GM18505 (cell line): ENCODE measurements around the gene PVR.
"Not testable (repeated sequence)": the region's sequence is repeated elsewhere in the genome, so short reads cannot be mapped to it uniquely, and the experiment has no call there.

ENCODE experiments used
- ATAC-seq: cut with Tn5 transposase; IDR thresholded peaks from one replicate; pipeline ENCODE4 v1.9.1; 2021; ENCODE audit not compliant: unreplicated experiment
- POLR2A ChIP-seq: IDR thresholded peaks from 4 replicates; pipeline ENCODE4 v1.6.1; 2011; ENCODE audit warnings: borderline replicate concordance; ENCODE audit not compliant: insufficient read depth, insufficient read length; ENCODE audit errors: extremely low read depth

The PVR gene

DNA sequence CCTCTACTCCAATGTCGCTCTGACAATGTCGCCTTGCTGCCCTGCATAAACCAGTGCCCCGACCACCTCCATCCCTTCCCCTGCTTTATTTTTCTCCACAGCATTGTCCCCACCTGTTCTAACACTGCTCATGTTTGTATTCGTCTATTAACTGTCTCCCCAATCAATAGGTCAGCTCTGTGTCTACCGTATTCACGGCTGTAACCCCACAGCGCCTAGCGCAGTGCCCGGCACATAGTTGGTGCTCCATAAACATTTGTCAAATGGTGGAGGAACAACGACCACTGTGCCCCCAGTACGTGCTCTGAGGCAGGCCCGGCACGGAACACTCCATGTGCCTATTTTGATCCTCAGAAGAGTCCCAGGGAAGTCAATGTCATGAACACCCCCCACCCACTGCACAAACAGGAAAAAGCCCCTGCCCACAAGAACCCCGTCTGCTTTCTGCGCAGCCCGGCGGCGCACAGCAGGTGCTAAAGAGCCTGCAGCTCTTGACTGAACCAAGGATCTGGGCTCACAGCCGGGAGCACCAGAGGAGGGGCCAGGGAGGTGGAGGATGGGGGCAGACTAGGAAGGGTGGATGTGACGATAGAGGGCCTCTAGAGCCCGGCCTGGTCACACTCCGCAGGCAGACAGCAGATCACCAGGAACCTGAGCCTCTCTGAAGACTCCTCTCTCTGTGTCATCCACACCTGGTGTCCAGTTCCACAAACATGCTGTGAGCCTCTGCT lies 53.4 kb downstream of the PVR start:
- no peak for ATAC-seq
- TF ChIP-seq POLR2A, result no peak

DNA sequence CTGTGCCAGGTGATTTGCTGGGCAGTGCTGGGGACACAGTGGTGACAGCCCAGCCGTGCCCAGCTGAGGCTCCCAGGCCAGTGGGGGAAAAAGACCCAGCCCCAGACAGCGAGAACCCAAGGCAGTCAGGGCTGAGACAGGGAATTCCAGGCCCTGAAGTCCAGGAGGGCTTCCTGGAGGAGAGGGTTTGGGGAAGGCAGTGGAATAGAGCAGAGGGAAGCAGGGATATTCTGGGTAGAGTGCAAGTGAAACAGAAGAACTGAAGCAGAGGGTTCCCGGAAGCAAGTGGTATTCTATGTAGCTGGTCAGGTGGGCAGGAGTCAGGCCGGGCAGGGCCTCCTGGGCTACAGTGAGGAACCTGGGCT lies 53.9 kb downstream of the PVR start:
- ATAC-seq, result no peak
- TF ChIP-seq POLR2A, result no peak

DNA sequence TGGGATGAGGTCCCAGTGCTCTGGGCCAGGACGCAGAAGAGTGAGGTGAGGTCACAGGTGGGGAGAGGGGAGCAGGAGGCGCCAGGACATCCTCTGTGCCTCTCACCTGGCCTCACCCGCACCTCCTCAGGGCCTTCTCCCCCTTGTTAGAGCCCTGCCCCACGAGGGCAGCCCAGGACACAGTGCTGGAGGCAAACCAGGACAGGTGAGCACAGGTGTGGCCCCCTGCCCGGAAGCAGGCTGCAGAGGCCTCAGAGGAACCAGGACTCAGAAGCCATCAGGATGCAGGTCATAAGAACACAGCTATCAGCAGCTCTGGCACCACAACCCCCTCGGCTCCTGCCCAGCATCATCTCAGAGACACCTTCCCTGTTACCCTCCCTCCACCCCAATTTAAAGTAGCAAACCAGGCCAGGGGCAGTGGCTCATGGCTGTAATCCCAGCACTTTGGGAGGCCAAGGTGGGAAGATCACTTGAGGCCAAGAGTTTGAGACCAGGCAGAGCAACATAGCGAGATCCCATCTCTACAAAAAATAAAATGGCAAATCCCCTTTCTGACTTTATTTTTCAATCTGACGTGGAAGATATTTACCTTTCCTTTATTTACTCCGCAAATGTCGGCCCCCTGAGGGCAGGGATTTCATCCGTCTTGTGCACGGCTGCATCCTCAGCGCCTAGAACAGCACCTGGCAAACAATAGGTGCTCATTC lies 54.9 kb downstream of the PVR start, which contains the start of gene CEACAM16:
Gene CEACAM16, plus strand, starts transcription at position 660 of the 710 bp plus-strand sequence. CDS start 2,306 bp downstream, outside the sequence.
- no peak for ATAC-seq
- TF ChIP-seq POLR2A, result no peak

DNA sequence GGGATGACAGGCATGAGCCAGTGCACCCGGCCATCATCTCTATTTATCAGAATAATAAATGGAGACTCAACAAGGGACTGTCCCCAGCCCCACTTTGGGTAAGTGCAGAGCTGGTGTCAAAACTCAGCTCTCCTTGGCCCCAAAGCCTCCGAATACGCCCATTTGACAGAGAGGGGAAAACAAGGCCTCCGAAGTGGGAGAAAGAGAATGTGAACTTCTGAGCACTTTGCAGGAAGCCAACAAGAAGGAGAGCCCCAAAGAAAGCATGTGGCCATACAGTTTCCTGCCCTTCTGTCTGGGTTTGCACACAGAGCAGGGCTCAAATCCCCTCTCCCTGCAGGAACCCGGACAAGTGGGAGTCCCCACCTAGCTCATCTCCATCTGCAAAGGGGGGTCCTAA lies 56.8 kb downstream of the PVR start:
- no peak for TF ChIP-seq POLR2A
- no peak for ATAC-seq

DNA sequence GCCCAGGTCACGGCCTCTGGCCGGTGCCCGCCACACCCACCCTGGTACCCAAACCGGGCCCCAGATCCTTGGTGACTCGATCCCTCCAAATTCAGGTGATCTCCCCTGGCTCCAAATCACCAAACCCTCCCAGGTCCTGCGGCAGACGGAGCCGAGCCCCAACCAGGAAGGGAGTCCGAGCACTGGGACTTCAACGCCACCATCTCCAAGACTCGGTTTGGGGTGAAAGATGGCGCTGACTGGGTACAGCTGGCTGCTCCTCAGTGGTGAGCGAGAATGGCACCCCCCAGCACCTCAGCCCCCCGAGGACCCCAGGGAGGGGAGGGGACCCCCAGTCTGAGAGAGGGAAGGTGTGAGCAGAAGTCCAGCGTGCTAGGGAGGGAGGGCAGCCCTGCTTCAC lies 57.5 kb downstream of the PVR start:
- TF ChIP-seq POLR2A, result no peak
- ATAC-seq, result no peak

DNA sequence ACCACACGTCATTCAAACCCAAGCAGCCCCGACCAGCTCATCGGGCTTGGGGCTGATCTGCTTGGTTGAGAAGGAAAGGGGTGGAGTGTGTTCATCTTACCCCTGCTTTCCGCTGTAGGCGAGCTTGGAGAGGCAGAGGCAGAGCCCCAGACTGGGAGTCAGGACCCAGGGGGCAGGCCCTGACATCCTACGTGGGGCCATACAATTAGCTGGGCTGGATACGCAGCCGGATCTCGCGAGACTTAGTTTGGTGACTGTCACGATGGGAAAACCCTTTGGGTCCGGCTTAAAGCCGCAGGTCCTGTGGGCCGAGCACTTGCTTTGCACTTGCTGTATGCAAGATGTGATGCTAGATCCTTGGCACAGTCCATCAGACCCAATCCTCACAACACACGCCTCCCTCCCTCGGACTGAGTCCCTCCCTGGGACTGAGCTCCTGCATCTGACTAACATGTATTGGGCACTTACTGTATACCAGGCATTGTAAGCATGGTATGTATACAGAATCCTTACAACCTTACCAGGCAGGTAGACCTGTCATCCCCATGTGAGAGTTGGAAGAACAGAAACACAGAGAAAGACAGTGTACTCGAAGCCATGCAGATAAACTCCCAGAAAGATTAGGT lies 59.0 kb downstream of the PVR start:
- TF ChIP-seq POLR2A, result no peak
- ATAC-seq, result no peak

DNA sequence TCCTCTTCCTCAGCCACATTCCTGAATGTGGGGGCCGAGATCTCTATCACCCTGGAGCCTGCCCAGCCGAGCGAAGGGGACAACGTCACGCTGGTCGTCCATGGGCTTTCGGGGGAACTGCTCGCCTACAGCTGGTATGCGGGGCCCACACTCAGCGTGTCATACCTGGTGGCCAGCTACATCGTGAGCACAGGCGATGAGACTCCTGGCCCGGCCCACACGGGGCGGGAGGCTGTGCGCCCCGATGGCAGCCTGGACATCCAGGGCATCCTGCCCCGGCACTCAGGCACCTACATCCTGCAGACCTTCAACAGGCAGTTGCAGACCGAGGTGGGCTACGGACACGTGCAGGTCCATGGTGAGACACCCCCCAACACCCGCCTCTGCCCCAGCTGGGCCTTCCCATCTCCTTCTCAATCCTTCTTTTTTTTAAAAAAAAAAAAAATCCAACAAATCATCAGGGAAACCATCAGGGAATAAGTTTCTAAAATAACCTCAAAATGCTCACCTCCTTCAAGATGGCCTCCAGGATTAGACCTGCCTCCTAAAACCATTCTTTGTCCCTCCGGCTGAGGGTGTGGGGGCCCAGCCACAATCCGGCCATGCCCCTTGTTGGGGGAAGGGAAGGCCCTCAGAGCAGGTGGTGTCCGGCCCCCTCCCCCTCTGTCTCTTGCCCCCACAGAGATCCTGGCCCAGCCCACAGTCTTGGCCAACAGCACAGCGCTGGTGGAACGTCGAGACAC lies 59.8 kb downstream of the PVR start:
- ATAC-seq, result no peak
- no peak for TF ChIP-seq POLR2A

DNA sequence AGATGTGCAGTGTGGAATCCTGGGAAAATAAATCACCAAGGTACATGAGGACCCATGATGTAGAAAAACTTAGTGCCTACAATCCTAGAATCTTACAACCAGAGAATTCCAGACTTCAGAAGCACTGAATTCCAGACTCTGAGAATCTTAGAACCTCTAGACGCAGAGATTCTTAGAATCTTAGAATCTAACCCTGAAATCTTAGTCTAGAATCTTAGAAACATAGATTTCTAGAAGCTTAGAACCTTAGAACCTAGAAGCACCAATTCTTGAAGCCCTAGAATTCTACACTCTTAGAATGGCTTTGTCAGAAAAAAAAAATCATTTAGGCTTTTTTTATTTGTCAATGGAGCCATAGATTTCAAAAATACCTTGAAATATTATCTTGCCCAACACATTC lies 61.3 kb downstream of the PVR start:
- TF ChIP-seq POLR2A, result no peak

DNA sequence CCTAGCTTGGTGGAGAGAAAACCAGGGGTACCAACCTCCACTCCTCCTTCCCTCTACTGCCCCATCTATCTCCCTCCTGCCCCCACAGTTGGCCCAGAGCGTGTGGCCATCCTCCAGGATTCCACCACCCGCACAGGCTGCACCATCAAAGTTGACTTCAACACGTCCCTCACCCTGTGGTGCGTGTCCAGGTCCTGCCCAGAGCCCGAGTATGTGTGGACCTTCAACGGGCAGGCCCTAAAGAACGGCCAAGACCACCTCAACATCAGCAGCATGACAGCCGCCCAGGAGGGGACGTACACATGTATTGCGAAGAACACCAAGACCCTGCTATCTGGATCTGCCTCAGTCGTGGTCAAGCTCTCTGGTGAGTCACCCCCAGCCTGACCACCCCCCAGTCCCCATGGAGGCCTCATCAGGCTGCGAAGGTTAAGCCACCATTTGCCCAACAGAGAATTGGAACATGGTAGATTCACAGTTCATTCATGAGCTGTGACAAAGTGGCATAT lies 61.8 kb downstream of the PVR start:
- no peak for TF ChIP-seq POLR2A

More for the DNA sequence above, 61.3 kb downstream of the PVR start:
- no peak for ATAC-seq

DNA sequence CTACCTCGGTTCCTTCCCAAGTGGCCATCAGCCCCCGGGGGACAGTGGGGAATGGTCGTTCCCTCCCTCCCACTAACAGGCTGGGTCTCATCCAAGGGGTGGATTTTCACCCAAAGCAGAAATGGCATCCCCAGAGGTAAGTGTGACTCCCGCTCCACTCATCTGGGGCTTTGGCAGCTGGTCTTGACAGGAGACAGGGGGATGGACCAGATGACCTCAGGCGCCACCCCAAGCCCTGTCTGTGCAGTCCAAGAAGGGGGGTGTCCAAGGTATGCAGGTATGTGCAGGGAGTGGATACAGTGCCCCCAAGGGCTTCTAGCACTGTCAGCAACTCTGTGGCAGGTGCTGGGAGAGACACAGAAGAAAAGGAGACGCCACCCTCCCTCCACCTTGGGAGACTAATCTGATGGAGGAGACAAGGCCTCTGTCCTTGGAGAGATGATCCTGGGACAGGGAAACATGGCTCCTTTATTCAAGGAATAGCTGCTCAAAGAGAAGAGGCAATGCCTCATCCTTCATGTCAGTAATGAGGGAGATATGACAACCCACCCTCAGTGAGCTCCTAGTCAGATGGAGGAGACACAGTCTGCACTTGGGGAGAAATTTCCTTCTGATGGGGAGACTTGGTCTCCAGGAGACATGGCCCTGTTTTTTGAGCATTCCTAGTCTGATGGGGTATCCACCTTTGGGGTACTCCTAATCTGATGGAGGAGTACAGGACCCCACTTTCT lies 63.0 kb downstream of the PVR start:
- no peak for ATAC-seq
- TF ChIP-seq POLR2A, result no peak

More for the DNA sequence above, 61.8 kb downstream of the PVR start:
- no peak for ATAC-seq

DNA sequence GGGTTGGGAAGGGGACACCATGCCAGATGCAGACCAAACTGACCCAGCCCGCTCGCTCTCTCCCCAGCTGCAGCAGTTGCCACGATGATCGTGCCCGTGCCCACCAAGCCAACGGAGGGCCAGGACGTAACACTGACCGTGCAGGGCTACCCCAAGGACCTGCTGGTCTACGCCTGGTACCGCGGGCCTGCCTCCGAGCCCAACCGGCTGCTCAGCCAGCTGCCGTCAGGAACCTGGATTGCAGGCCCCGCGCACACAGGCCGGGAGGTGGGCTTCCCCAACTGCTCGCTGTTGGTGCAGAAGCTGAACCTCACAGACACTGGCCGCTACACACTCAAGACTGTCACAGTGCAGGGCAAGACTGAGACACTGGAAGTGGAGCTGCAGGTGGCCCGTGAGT lies 64.1 kb downstream of the PVR start:
- TF ChIP-seq POLR2A, result no peak
- no peak for ATAC-seq

DNA sequence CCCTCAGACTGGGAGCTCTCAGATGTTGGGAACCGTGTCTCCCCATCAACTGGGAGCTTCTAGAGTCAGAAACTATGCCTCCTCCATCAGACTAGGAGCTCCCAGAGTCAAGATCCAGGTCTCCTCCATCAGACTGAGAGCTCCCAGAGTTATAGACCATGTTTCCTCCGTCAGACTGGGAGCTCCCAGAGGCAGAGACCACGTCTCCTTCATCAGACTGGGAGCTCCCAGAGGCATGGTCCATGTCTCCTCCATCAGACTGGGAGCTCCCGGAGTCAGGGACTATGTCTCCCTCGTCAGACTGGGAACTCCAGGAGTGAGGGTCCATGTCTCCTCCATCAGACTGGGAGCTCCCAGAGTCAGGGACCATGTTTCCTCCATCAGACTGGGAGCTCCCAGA lies 65.2 kb downstream of the PVR start:
- no peak for ATAC-seq

DNA sequence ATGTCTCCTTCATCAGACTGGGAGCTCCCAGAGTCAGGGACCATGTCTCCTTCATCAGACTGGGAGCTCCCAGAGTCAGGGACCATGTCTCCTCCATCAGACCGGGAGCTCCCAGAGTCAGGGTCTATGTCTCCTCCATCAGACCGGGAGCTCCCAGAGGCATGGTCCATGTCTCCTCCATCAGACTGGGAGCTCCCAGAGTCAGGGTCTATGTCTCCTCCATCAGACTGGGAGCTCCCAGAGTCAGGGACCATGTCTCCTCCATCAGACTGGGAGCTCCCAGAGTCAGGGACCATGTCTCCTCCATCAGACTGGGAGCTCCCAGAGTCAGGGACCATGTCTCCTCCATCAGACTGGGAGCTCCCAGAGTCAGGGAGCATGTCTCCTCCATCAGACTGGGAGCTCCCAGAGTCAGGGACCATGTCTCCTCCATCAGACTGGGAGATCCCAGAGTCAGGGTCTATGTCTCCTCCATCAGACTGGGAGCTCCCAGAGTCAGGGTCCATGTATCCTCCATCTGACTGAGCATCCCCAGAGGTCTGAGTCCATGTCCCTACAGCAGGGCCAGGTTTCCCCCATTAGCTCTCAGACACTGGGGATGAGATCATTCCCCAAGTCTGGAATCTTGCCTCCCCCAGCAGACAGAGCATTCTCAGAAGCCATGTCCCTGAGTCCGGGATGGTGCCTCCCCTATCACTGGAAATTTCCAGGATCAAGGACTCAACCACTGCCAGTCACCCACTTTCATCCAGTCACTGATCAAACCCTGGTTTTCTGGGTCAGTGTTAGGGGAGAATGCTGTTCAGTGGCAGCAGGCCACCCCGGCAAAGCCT lies 65.9 kb downstream of the PVR start:
- not testable (repeated sequence) for ATAC-seq

More for the DNA sequence above, 65.2 kb downstream of the PVR start:
- no peak for TF ChIP-seq POLR2A
